ENCODE data around the gene LTBP1. TPM values are rescaled to one million over a fixed set of nuclear protein-coding genes. Genes with fewer than 3 reads are reported as not detected.

LTBP1 gene
- total and polyA plus RNA-seq, 2 of the 13 experiments (the other 11 are each of a cell fraction or from before 2014, with no cell fraction given), result 0.12 to 0.22 TPM

- TF ChIP-seq PAWR (CRISPR knock-in tag; IDR thresholded peaks at IDR 0.05; ENCODE audit: borderline replicate concordance) (no peak), ZNF224 (CRISPR knock-in tag; IDR thresholded peaks at IDR 0.05) (no peak), PHF5A (CRISPR knock-in tag; IDR thresholded peaks at IDR 0.05; ENCODE audit: low read depth, unreplicated experiment) (no peak), TFDP1 (CRISPR knock-in tag; IDR thresholded peaks at IDR 0.05; ENCODE audit: borderline replicate concordance) (no peak), ATF1 (CRISPR knock-in tag; IDR thresholded peaks at IDR 0.05) (no peak), ZNF18 (CRISPR knock-in tag; IDR thresholded peaks at IDR 0.05; ENCODE audit: insufficient replicate concordance) (peak; percentile 100), THRA (CRISPR knock-in tag; IDR thresholded peaks at IDR 0.05; ENCODE audit: borderline replicate concordance) (no peak), ZNF501 (CRISPR knock-in tag; IDR thresholded peaks at IDR 0.05) (peak; percentile 53; the same call in 1 of the 2 replicates), NFIC (IDR thresholded peaks at IDR 0.05; ENCODE audit: low read length) (no peak), POGZ (CRISPR knock-in tag; IDR thresholded peaks at IDR 0.05) (peak; percentile 41; the same call in 1 of the 2 replicates), ZNF883 (CRISPR knock-in tag; IDR thresholded peaks at IDR 0.05; ENCODE audit: not compliant biosample characterization) (no peak), ETV5 (CRISPR knock-in tag; IDR thresholded peaks at IDR 0.05; ENCODE audit: borderline replicate concordance) (peak; percentile 96), FOXP1 (IDR thresholded peaks at IDR 0.05) (no peak), FOXP1 (CRISPR knock-in tag; IDR thresholded peaks at IDR 0.05) (peak; percentile 67), USF2 (IDR thresholded peaks at IDR 0.05; ENCODE audit: low read depth, low read length) (0 out of 2 replicates have a peak, but pooled peaks have one; percentile 22), USF2 (CRISPR knock-in tag; IDR thresholded peaks at IDR 0.05; ENCODE audit: borderline replicate concordance) (no peak; the same call in 1 of the 2 replicates), ZSCAN12 (CRISPR knock-in tag; IDR thresholded peaks at IDR 0.05) (no peak), SRSF1 (optimal IDR thresholded peaks at IDR 0.05; ENCODE audit: low read depth, low read length) (peak; percentile 68), HDAC6 (IDR thresholded peaks at IDR 0.05; ENCODE audit: low read depth, low read length) (no peak), ZNF558 (CRISPR knock-in tag; IDR thresholded peaks at IDR 0.05; ENCODE audit: borderline replicate concordance) (no peak), ZNF768 (CRISPR knock-in tag; IDR thresholded peaks at IDR 0.05) (0 out of 2 replicates have a peak, but pooled peaks have one; percentile 51)
Measured at GRCh38 chr2:33275689-33276444, 329.1 kb downstream of the LTBP1 start (continued).

All from HepG2 (cell line).